ENCODE results near the gene SPRY2.

Gene SPRY2

DNA sequence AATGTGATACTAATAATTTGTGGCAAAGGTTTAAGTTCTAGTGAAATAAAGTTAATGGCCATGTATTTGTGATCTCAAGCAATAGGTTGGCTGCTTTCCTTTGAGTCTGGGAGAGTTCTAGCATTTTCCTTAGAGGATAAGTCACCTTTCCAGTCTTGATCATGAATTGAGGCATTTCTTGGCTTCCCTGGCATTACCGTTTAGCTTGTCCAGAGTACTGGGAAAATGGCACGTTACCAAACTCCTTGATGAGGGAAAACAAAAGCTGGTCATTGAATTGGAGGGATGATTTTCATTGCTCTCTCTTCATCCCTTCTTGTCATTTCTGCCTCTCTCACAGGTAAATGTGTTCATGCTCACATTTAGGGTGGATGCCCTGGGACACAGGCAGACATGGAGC is 34.0 kb upstream of the SPRY2 start:
- Histone ChIP-seq H3K79me2 (ENCODE audit: insufficient read depth, low read length) (no peaks in the 10 kb centered on the region), H3K4me2 (ENCODE audit: low read depth, low read length, poor library complexity, severe bottlenecking) (no peak overlapping the region), H4K20me1 (ENCODE audit: insufficient read depth, low read length, poor library complexity, severe bottlenecking) (no peaks in the 10 kb centered on the region), H3F3A (ENCODE audit: low read depth) (no peaks in the 10 kb centered on the region), H3K4me1 (ENCODE audit: insufficient read depth, low read length, poor library complexity, severe bottlenecking) (no peaks in the 10 kb centered on the region), H3K4me3 (ENCODE audit: low read length, poor library complexity, severe bottlenecking) (no peak overlapping the region), H3K36me3 (ENCODE audit: insufficient read depth, low read length) (no peaks in the 10 kb centered on the region), H3K9me2 (replicated peaks; ENCODE audit: low read depth, low read length) (no peaks in the 10 kb centered on the region), H3K9ac (ENCODE audit: low read depth, low read length, poor library complexity, severe bottlenecking) (no peak overlapping the region), H3K9me3 (ENCODE audit: insufficient read depth, low read depth, low read length) (no peaks in the 10 kb centered on the region), H2AFZ (ENCODE audit: low read length) (no peak overlapping the region), H3K27me3 (ENCODE audit: insufficient read depth, low read length, poor library complexity, severe bottlenecking) (no peaks in the 10 kb centered on the region)
- TF ChIP-seq, protein P1, sequence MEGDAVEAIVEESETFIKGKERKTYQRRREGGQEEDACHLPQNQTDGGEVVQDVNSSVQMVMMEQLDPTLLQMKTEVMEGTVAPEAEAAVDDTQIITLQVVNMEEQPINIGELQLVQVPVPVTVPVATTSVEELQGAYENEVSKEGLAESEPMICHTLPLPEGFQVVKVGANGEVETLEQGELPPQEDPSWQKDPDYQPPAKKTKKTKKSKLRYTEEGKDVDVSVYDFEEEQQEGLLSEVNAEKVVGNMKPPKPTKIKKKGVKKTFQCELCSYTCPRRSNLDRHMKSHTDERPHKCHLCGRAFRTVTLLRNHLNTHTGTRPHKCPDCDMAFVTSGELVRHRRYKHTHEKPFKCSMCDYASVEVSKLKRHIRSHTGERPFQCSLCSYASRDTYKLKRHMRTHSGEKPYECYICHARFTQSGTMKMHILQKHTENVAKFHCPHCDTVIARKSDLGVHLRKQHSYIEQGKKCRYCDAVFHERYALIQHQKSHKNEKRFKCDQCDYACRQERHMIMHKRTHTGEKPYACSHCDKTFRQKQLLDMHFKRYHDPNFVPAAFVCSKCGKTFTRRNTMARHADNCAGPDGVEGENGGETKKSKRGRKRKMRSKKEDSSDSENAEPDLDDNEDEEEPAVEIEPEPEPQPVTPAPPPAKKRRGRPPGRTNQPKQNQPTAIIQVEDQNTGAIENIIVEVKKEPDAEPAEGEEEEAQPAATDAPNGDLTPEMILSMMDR (conservative IDR thresholded peaks at IDR 0.05; ENCODE audit: low read length) = no peak
- no peak for TF ChIP-seq EZH2phosphoT487 (IDR thresholded peaks at IDR 0.05; ENCODE audit: borderline replicate concordance)

DNA sequence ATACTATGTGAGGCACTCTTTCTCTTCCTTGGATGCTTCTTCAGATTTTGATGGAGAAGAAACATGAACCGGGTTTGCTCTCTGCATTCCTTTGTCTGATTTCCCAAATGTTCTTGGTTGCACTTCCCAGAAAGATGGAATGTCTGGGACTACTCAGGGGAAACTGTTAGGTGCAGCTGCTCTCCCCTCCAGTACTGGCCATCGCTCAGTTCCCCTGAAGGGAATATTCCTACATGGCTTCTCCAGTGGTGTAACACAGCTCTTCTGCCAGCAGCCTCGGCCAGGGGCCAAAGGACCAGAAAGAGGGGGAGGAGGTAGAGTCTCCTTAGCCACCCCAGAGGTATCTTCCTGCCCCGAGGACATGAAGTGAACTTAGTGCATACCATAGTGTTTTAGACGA is 33.5 kb upstream of the SPRY2 start:
- no peaks in the 10 kb centered on the region for H3K9me3 ChIP-seq (ENCODE audit: insufficient read depth, low read depth, low read length)
- H3K79me2 ChIP-seq (ENCODE audit: insufficient read depth, low read length) = no peaks in the 10 kb centered on the region
- no peak overlapping the region for H3K9ac ChIP-seq (ENCODE audit: low read depth, low read length, poor library complexity, severe bottlenecking)
- TF ChIP-seq, protein P1 (conservative IDR thresholded peaks at IDR 0.05; ENCODE audit: low read length) = no peak
- no peak for TF ChIP-seq EZH2phosphoT487 (IDR thresholded peaks at IDR 0.05; ENCODE audit: borderline replicate concordance)
- H3K36me3 ChIP-seq (ENCODE audit: insufficient read depth, low read length) = no peaks in the 10 kb centered on the region
- H3K9me2 ChIP-seq (replicated peaks; ENCODE audit: low read depth, low read length) = no peaks in the 10 kb centered on the region
- H2AFZ ChIP-seq (ENCODE audit: low read length) = no peak overlapping the region
- no peak overlapping the region for H3K4me3 ChIP-seq (ENCODE audit: low read length, poor library complexity, severe bottlenecking)
- no peaks in the 10 kb centered on the region for H3K27me3 ChIP-seq (ENCODE audit: insufficient read depth, low read length, poor library complexity, severe bottlenecking)
- no peaks in the 10 kb centered on the region for H3F3A ChIP-seq (ENCODE audit: low read depth)
- no peaks in the 10 kb centered on the region for H4K20me1 ChIP-seq (ENCODE audit: insufficient read depth, low read length, poor library complexity, severe bottlenecking)
- H3K4me1 ChIP-seq (ENCODE audit: insufficient read depth, low read length, poor library complexity, severe bottlenecking) = no peaks in the 10 kb centered on the region
- H3K4me2 ChIP-seq (ENCODE audit: low read depth, low read length, poor library complexity, severe bottlenecking) = no peak overlapping the region

GRCh38 chr13:80371840-80372509 is 31.0 kb upstream of the SPRY2 start:
- no peaks in the 10 kb centered on the region for H3K4me1 ChIP-seq (ENCODE audit: insufficient read depth, low read length, poor library complexity, severe bottlenecking)
- H3K4me2 ChIP-seq (ENCODE audit: low read depth, low read length, poor library complexity, severe bottlenecking) = no peak overlapping the region
- TF ChIP-seq, protein P1 (conservative IDR thresholded peaks at IDR 0.05; ENCODE audit: low read length) = no peak
- no peak for TF ChIP-seq EZH2phosphoT487 (IDR thresholded peaks at IDR 0.05; ENCODE audit: borderline replicate concordance)
- no peak overlapping the region for H3K4me3 ChIP-seq (ENCODE audit: low read length, poor library complexity, severe bottlenecking)
- no peaks in the 10 kb centered on the region for H4K20me1 ChIP-seq (ENCODE audit: insufficient read depth, low read length, poor library complexity, severe bottlenecking)
- H3K27me3 ChIP-seq (ENCODE audit: insufficient read depth, low read length, poor library complexity, severe bottlenecking) = no peaks in the 10 kb centered on the region
- no peaks in the 10 kb centered on the region for H3K79me2 ChIP-seq (ENCODE audit: insufficient read depth, low read length)
- H3K9me2 ChIP-seq (replicated peaks; ENCODE audit: low read depth, low read length) = no peaks in the 10 kb centered on the region
- no peaks in the 10 kb centered on the region for H3K36me3 ChIP-seq (ENCODE audit: insufficient read depth, low read length)
- no peak overlapping the region for H2AFZ ChIP-seq (ENCODE audit: low read length)
- no peaks in the 10 kb centered on the region for H3F3A ChIP-seq (ENCODE audit: low read depth)
- H3K9ac ChIP-seq (ENCODE audit: low read depth, low read length, poor library complexity, severe bottlenecking) = no peak overlapping the region
- no peaks in the 10 kb centered on the region for H3K9me3 ChIP-seq (ENCODE audit: insufficient read depth, low read depth, low read length)

Measured in Loucy (cell line).